K562 (cell line): ENCODE results near the gene TYRO3. TPM values are rescaled to one million over a fixed set of nuclear protein-coding genes. Genes with fewer than 3 reads are reported as not detected.
A peak's percentile ranks its signal among the peaks of the same experiment; 100 is the strongest.

Experiments used
- ATAC-seq: fragments of 200-7000 bp; cut with Tn5 transposase; 3 replicates; pipeline ENCODE4 v1.9.1; 2020; ENCODE audit warnings: moderate library complexity
- BruUV-seq: library from RNA; stranded (reverse); fragments of 400-500 nt; replicated peaks from 2 replicates; lab custom pipeline; 2021; lab: Mats Ljungman, UMichigan
- CTCF ChIA-PET: fragments of 300-600 bp; formaldehyde crosslinking; extraction: SDS; loops from one replicate; lab custom pipeline; 2021; ENCODE audit warnings: low intra/inter-chr PET ratio; lab: Yijun Ruan, JAX
- POLR2A ChIA-PET: fragments of 300-600, 350-650 bp; sonication (Branson Sonifier 250); formaldehyde crosslinking; extraction: SDS; loops from one replicate; lab custom pipeline; 2021; ENCODE audit warnings: antibody characterized with exemption, inconsistent platforms; lab: Yijun Ruan, JAX
- DNase-seq, 4 experiments: peaks; one replicate each; pipeline versions ENCODE4 v3.0.0 to v3.0.0-alpha.2; 2011 to 2018; ENCODE audit warnings: low spot score in 3 of 4, mixed read lengths in 3 of 4; ENCODE audit errors: extremely low read depth in 1 of 4
- FAIRE-seq: peaks from 2 replicates; lab custom pipeline; 2011; peaks lifted over from hg19 to GRCh38; lab: Jason Lieb, UNC
- H2AFZ ChIP-seq: 2 replicates; pipeline ENCODE4 v1.6.0; 2011; ENCODE audit warnings: low read depth, low read length, control low read depth, inconsistent platforms
- H3K27ac ChIP-seq: fragments of 200-600 bp; 3 replicates; pipeline ENCODE4 v1.8.0; 2011; ENCODE audit warnings: low read depth, mild to moderate bottlenecking, control low read depth, inconsistent platforms, low read length, moderate library complexity, mixed read lengths; ENCODE audit errors: extremely low read depth
- H3K27me3 ChIP-seq, 2 experiments: fragments of 300-600 bp in 1 of 2; 2 replicates in 1 of 2; 3 replicates in 1 of 2; pipeline versions ENCODE4 v1.6.0 to v1.8.0; 2011; ENCODE audit warnings: inconsistent platforms in 2 of 2, low read length in 2 of 2, mild to moderate bottlenecking in 1 of 2, mixed read lengths in 1 of 2, moderate library complexity in 1 of 2; ENCODE audit not compliant: control insufficient read depth in 2 of 2, insufficient read depth in 2 of 2
- H3K36me3 ChIP-seq: fragments of 300-600 bp; 3 replicates; pipeline ENCODE4 v1.8.0; 2011; ENCODE audit warnings: mild to moderate bottlenecking, low read length, inconsistent platforms; ENCODE audit not compliant: control insufficient read depth, insufficient read depth
- H3K4me1 ChIP-seq, 2 experiments: fragments of 200-600 bp in 1 of 2; replicated peaks in 1 of 2; 2 replicates in 1 of 2; 3 replicates in 1 of 2; pipeline versions ENCODE4 v1.5.1 to v1.8.0; 2011; ENCODE audit warnings: inconsistent platforms in 2 of 2, low read length in 2 of 2, mild to moderate bottlenecking in 1 of 2, mixed read lengths in 1 of 2, moderate library complexity in 1 of 2; ENCODE audit not compliant: control insufficient read depth in 2 of 2, insufficient read depth in 2 of 2
- H3K4me2 ChIP-seq: 2 replicates; pipeline ENCODE4 v1.6.1; 2011; ENCODE audit warnings: low read length, control low read depth, inconsistent platforms, mixed read lengths; ENCODE audit not compliant: insufficient read depth
- H3K4me3 ChIP-seq: fragments of 200-600 bp; sonication (generic), shearing (Covaris generic); 2 replicates; pipeline ENCODE4 v1.5.1; 2016; ENCODE audit warnings: control low read depth, inconsistent platforms
- H3K79me2 ChIP-seq: fragments of 200-600 bp; 3 replicates; pipeline ENCODE4 v1.8.0; 2011; ENCODE audit warnings: low read length, inconsistent platforms; ENCODE audit not compliant: control insufficient read depth, insufficient read depth
- H3K9ac ChIP-seq, 2 experiments: 2 replicates each; pipeline versions ENCODE4 v1.6.0 to v1.6.1; 2011; ENCODE audit warnings: low read depth in 2 of 2, low read length in 2 of 2, control low read depth in 1 of 2, inconsistent platforms in 1 of 2, mild to moderate bottlenecking in 1 of 2, mixed read lengths in 1 of 2; ENCODE audit not compliant: insufficient read depth in 1 of 2
- H3K9me1 ChIP-seq: one replicate; pipeline ENCODE4 v1.6.0; 2011; ENCODE audit warnings: inconsistent platforms, mild to moderate bottlenecking, low read length, moderate library complexity; ENCODE audit not compliant: control insufficient read depth, insufficient read depth
- H3K9me3 ChIP-seq: replicated peaks from 2 replicates; pipeline ENCODE4 v1.5.1; 2011; ENCODE audit warnings: low read depth, low read length, inconsistent platforms; ENCODE audit not compliant: control insufficient read depth, insufficient read depth
- H4K20me1 ChIP-seq: replicated peaks from 2 replicates; pipeline ENCODE4 v1.6.1; 2011; ENCODE audit warnings: low read length, inconsistent platforms, mixed read lengths; ENCODE audit not compliant: control insufficient read depth, insufficient read depth
- ATF3 ChIP-seq, 2 experiments: fragments of 450-650 bp in 1 of 2; sonication (generic) in 1 of 2; formaldehyde crosslinking in 1 of 2; IDR thresholded peaks in 1 of 2; conservative IDR thresholded peaks in 1 of 2; 2 replicates each; pipeline versions ENCODE4 v1.6.1 to v1.8.1; 2016 to 2023; ENCODE audit warnings: mild to moderate bottlenecking in 2 of 2, moderate library complexity in 2 of 2, inconsistent platforms in 1 of 2, missing genetic modification reagents in 1 of 2
- CEBPB ChIP-seq: fragments of 450-650 bp; IDR thresholded peaks from 2 replicates; pipeline ENCODE4 v1.6.1; 2016; ENCODE audit warnings: missing genetic modification characterization, missing compliant biosample characterization
- CEBPG ChIP-seq, 3 experiments: fragments of 200-800 bp in 1 of 3; sonication (Bioruptor generic) in 1 of 3; sonication (generic) in 1 of 3; formaldehyde crosslinking in 1 of 3; IDR thresholded peaks in 2 of 3; conservative IDR thresholded peaks in 1 of 3; 2 replicates each; pipeline versions ENCODE4 v1.6.1 to v1.8.0; 2016 to 2022; ENCODE audit warnings: missing compliant biosample characterization in 2 of 3, missing genetic modification characterization in 2 of 3, mild to moderate bottlenecking in 1 of 3, missing genetic modification reagents in 1 of 3
- EGR1 ChIP-seq: fragments of 450-650 bp; conservative IDR thresholded peaks from 2 replicates; pipeline ENCODE4 v1.6.1; 2017; ENCODE audit warnings: mild to moderate bottlenecking
- ELF2 ChIP-seq: fragments of 250-450 bp; sonication (Bioruptor Pico); IDR thresholded peaks from 2 replicates; pipeline ENCODE4 v1.5.0; 2021; ENCODE audit warnings: mild to moderate bottlenecking
- FOXJ3 ChIP-seq: sonication (generic); formaldehyde crosslinking; IDR thresholded peaks from 2 replicates; pipeline ENCODE4 v1.4.0; 2020; ENCODE audit warnings: mild to moderate bottlenecking, missing genetic modification reagents
- MNT ChIP-seq, 2 experiments: fragments of 450-650 bp; conservative IDR thresholded peaks; 2 replicates each; pipeline ENCODE4 v1.6.1; 2017; ENCODE audit warnings: mild to moderate bottlenecking in 2 of 2, moderate library complexity in 2 of 2
- ZNF384 ChIP-seq: IDR thresholded peaks from 2 replicates; pipeline ENCODE4 v1.6.1; 2012; ENCODE audit warnings: low read depth, low read length, improper control_type of control experiment
- WGBS: fragments of 100-300 bp; shearing (Covaris generic); methylation state at CpG from one replicate; pipeline ENCODE4 v1.1.6; 2016; ENCODE audit warnings: low coverage, mixed read lengths; ENCODE audit not compliant: insufficient coverage; ENCODE audit errors: missing lambda C conversion rate; 5-methylcytosine and 5-hydroxymethylcytosine counted together
- in situ Hi-C: fragments of 300-500 bp; cut with MboI; formaldehyde crosslinking; loops from 4 replicates; pipeline ENCODE4 v1.15.0; 2018; ENCODE audit warnings: inconsistent platforms, mixed read lengths
- intact Hi-C: fragments of 100-400 bp; cut with micrococcal nuclease; formaldehyde crosslinking; loops from 2 replicates; pipeline ENCODE4 v1.14.2; 2022
- polyA plus RNA-seq, 8 experiments: library from polyadenylated mRNA; depleted of rRNA in 4 of 8; stranded (reverse) in 5 of 8; unstranded in 3 of 8; fragments of >200 nt; fragmentation: Nextera tagmentation in 2 of 8; fragmentation: Illumina TruSeq in 1 of 8; extraction: Ambion mirVana in 2 of 8; extraction: Trizol in 1 of 8; gene quantifications; 2 replicates each; pipeline versions ENCODE4 v1.2.1 to v1.2.3, GENCODE V29; 2011 to 2014; ENCODE audit warnings: inconsistent platforms in 1 of 8, missing spikeins in 1 of 8
- total RNA-seq, 7 experiments: library from RNA; depleted of rRNA in 6 of 7; stranded (reverse); fragments of >200 nt in 6 of 7; fragmentation: Illumina TruSeq in 2 of 7; extraction: Trizol in 2 of 7; gene quantifications; 2 replicates each; pipeline versions ENCODE4 v1.2.1 to v1.2.3, GENCODE V29; 2011 to 2021; ENCODE audit warnings: low replicate concordance in 1 of 7

TYRO3 gene
- total and polyA plus RNA-seq, 9 of the 15 experiments (the other 6 are each of a cell fraction or from before 2014, with no cell fraction given), result 2.6 to 39.6 (median 18.6) TPM

- Histone ChIP-seq H3K27ac (no peak overlapping the region), H3K4me2 (no peak overlapping the region), H3K79me2 (no peaks in the 10 kb centered on the region), H3K9me1 (no peaks in the 10 kb centered on the region), H4K20me1 (no peaks in the 10 kb centered on the region)
- ATAC-seq (no peak), FAIRE-seq (no peak)
- in situ Hi-C loops, result no loop called here
- CTCF ChIA-PET, result no interaction called here
- TF ChIP-seq ELF2 (CRISPR knock-in tag) (no peak), CEBPB (tag) (peak; percentile 77), MNT (conservative IDR thresholded peaks at IDR 0.05) (no peak), EGR1 (0 out of 2 replicates have a peak, but pooled peaks have one; percentile 17), CEBPG (CRISPR knock-in tag; IDR thresholded peaks at IDR 0.05) (peak; percentile 67), CEBPG (tag; conservative IDR thresholded peaks at IDR 0.05 in 1 of 2, IDR thresholded peaks at IDR 0.05 in 1 of 2) (peak; percentile 32 to 64; a peak in 2 of 4 replicates), ATF3 (IDR thresholded peaks at IDR 0.05) (peak; percentile 62), ATF3 (CRISPR knock-in tag; conservative IDR thresholded peaks at IDR 0.05) (no peak), ZNF384 (0 out of 2 replicates have a peak, but pooled peaks have one; percentile 31), FOXJ3 (no peak)
- TF ChIP-seq, all 486 proteins: peak for 5
- no peak for DNase-seq
- Histone ChIP-seq H3K36me3 (no peaks in the 10 kb centered on the region), H3K9ac (no peak overlapping the region), H2AFZ (no peak overlapping the region), H3K27me3 (no peaks in the 10 kb centered on the region), H3K4me3 (no peak overlapping the region), H3K4me1 (peaks cover 3 to 6% of the 10 kb centered on the region in 2 experiments; a peak in 3 of 5 replicates), H3K9me3 (no peaks in the 10 kb centered on the region)
- POLR2A ChIA-PET, result interaction anchor here (1.5 kb wide), 1 partner anchor 11 kb away, joined by 3 read pairs; no protein-coding TSS in a partner anchor
- 56% methylated on average over 9 of the region's 9 CpGs for WGBS
- BruUV-seq, result no TSS peak
- intact Hi-C loops, result no loop called here
Observed at GRCh38 chr15:41550066-41550775, 8.8 kb upstream of the TYRO3 start.
